Neuronal stem cell (in vitro differentiated cells): ENCODE results near the gene MROH2A.
"Not testable (repeated sequence)": the region's sequence is repeated elsewhere in the genome, so short reads cannot be mapped to it uniquely, and the experiment has no call there.

Source experiments
- DNase-seq: peaks from one replicate; pipeline ENCODE4 v3.0.0-alpha.2; 2013; ENCODE audit warnings: low spot score
- H2AFZ ChIP-seq: one replicate; pipeline ENCODE4 v1.6.1; 2013; ENCODE audit warnings: mild to moderate bottlenecking, low read length, inconsistent platforms
- H2AK5ac ChIP-seq: 2 replicates; pipeline ENCODE4 v1.6.1; 2013; ENCODE audit warnings: low read depth, mild to moderate bottlenecking, inconsistent platforms, low read length, moderate library complexity, mixed read lengths
- H2BK120ac ChIP-seq: 2 replicates; pipeline ENCODE4 v1.6.1; 2013; ENCODE audit warnings: low read depth, mild to moderate bottlenecking, inconsistent platforms, low read length, moderate library complexity, mixed read lengths
- H2BK12ac ChIP-seq: one replicate; pipeline ENCODE4 v1.6.1; 2013; ENCODE audit warnings: low read length, inconsistent platforms
- H2BK15ac ChIP-seq: 2 replicates; pipeline ENCODE4 v1.6.1; 2013; ENCODE audit warnings: mild to moderate bottlenecking, low read length, inconsistent platforms, mixed read lengths
- H2BK5ac ChIP-seq: one replicate; pipeline ENCODE4 v1.6.1; 2013; ENCODE audit warnings: inconsistent platforms, mild to moderate bottlenecking, low read length, moderate library complexity
- H3K14ac ChIP-seq: one replicate; pipeline ENCODE4 v1.6.1; 2013; ENCODE audit warnings: low read length, inconsistent platforms
- H3K18ac ChIP-seq: 2 replicates; pipeline ENCODE4 v1.6.1; 2013; ENCODE audit warnings: low read length, inconsistent platforms
- H3K23ac ChIP-seq: 2 replicates; pipeline ENCODE4 v1.6.1; 2013; ENCODE audit warnings: low read depth, mild to moderate bottlenecking, mixed read lengths, low read length, inconsistent platforms; ENCODE audit not compliant: poor library complexity
- H3K27ac ChIP-seq: replicated peaks from 3 replicates; pipeline ENCODE4 v1.5.1; 2013; ENCODE audit warnings: low read length, inconsistent platforms
- H3K27me3 ChIP-seq, 3 experiments: 2 replicates each; pipeline ENCODE4 v1.6.1; 2013; ENCODE audit warnings: low read length in 3 of 3, mild to moderate bottlenecking in 2 of 3, inconsistent platforms in 1 of 3, low read depth in 1 of 3, mixed read lengths in 1 of 3, moderate library complexity in 1 of 3; ENCODE audit not compliant: control insufficient read depth in 3 of 3, insufficient read depth in 3 of 3
- H3K36me3 ChIP-seq, 2 donors: replicated peaks in 1 of 2; 2 replicates each; pipeline ENCODE4 v1.6.1; 2013; ENCODE audit warnings: low read length in 2 of 2; ENCODE audit not compliant: control insufficient read depth in 2 of 2, insufficient read depth in 2 of 2
- H3K4ac ChIP-seq: 2 replicates; pipeline ENCODE4 v1.6.1; 2013; ENCODE audit warnings: inconsistent platforms, mild to moderate bottlenecking, low read length, moderate library complexity
- H3K4me1 ChIP-seq, 2 donors: 1 replicate in 1 of 2; 2 replicates in 1 of 2; pipeline ENCODE4 v1.6.1; 2013; ENCODE audit warnings: low read length in 2 of 2, low read depth in 1 of 2; ENCODE audit not compliant: control insufficient read depth in 2 of 2, insufficient read depth in 1 of 2
- H3K4me2 ChIP-seq: one replicate; pipeline ENCODE4 v1.6.1; 2013; ENCODE audit warnings: mild to moderate bottlenecking, low read length, inconsistent platforms; ENCODE audit not compliant: insufficient read depth, poor library complexity, severe bottlenecking
- H3K4me3 ChIP-seq, 2 donors: 2 replicates each; pipeline ENCODE4 v1.5.1; 2013; ENCODE audit warnings: low read length in 2 of 2, mild to moderate bottlenecking in 2 of 2, inconsistent platforms in 1 of 2, moderate library complexity in 1 of 2
- H3K79me1 ChIP-seq: one replicate; pipeline ENCODE4 v1.6.1; 2013; ENCODE audit warnings: low read depth, mild to moderate bottlenecking, inconsistent platforms, low read length, moderate library complexity
- H3K9ac ChIP-seq: one replicate; pipeline ENCODE4 v1.6.1; 2013; ENCODE audit warnings: mild to moderate bottlenecking, low read depth, low read length, inconsistent platforms; ENCODE audit not compliant: poor library complexity
- H3K9me3 ChIP-seq, 2 donors: replicated peaks in 1 of 2; 2 replicates each; pipeline versions ENCODE3 to v1.6.1; 2013; ENCODE audit warnings: low read length in 2 of 2, mild to moderate bottlenecking in 2 of 2, inconsistent platforms in 1 of 2, low read depth in 1 of 2, mixed read lengths in 1 of 2, moderate library complexity in 1 of 2; ENCODE audit not compliant: control insufficient read depth in 2 of 2, insufficient read depth in 1 of 2
- H4K8ac ChIP-seq: one replicate; pipeline ENCODE4 v1.6.1; 2013; ENCODE audit warnings: low read depth, mild to moderate bottlenecking, inconsistent platforms, low read length, moderate library complexity
- H4K91ac ChIP-seq: one replicate; pipeline ENCODE4 v1.6.1; 2013; ENCODE audit warnings: low read length, low read depth, mild to moderate bottlenecking, inconsistent platforms; ENCODE audit not compliant: poor library complexity
- WGBS, 2 donors: extraction: QIAGEN DNeasy Blood & Tissue Kit; methylation state at CpG; one replicate each; pipeline ENCODE4 v1.1.7; 2013; ENCODE audit warnings: missing lambda C conversion rate in 2 of 2, mixed read lengths in 1 of 2; ENCODE audit not compliant: insufficient read length in 2 of 2, insufficient replicate concordance in 1 of 2; ENCODE audit errors: extremely low coverage in 2 of 2; 5-methylcytosine and 5-hydroxymethylcytosine counted together

The MROH2A gene

GRCh38 chr2:233747283-233747544, 30.9 kb upstream of the MROH2A start:
- Histone ChIP-seq H3K36me3 (no peaks in the 10 kb centered on the region), H3K4me2 (no peak overlapping the region)

GRCh38 chr2:233750689-233751088, 27.4 kb upstream of the MROH2A start:
- H3K18ac ChIP-seq, H3K27ac ChIP-seq, H4K91ac ChIP-seq, H3K9ac ChIP-seq, H3K36me3 ChIP-seq, H4K8ac ChIP-seq, H2BK120ac ChIP-seq, H3K4ac ChIP-seq, H3K4me1 ChIP-seq, DNase-seq, H3K14ac ChIP-seq, H3K79me1 ChIP-seq, H2BK5ac ChIP-seq, H3K27me3 ChIP-seq, H3K4me3 ChIP-seq, H2BK15ac ChIP-seq, H2AFZ ChIP-seq, H3K23ac ChIP-seq, H2AK5ac ChIP-seq, H3K4me2 ChIP-seq, H2BK12ac ChIP-seq: not testable (repeated sequence)
- WGBS, 2 donors: no CpG with 5 or more reads among the region's 2 CpGs
- peaks cover 9 to 13% of the 10 kb centered on the region in 2 donors for H3K9me3 ChIP-seq

More at GRCh38 chr2:233747283-233747544, 30.9 kb upstream of the MROH2A start:
- Histone ChIP-seq H2BK15ac (no peak overlapping the region), H2AFZ (no peak overlapping the region), H3K9ac (no peak overlapping the region), H2BK120ac (no peak overlapping the region), H3K14ac (no peak overlapping the region), H3K27me3 (no peaks in the 10 kb centered on the region), H3K4me3 (no peak overlapping the region), H3K18ac (no peak overlapping the region), H2BK12ac (no peak overlapping the region), H3K4ac (no peak overlapping the region), H3K79me1 (no peaks in the 10 kb centered on the region), H3K9me3 (peaks cover 4 to 13% of the 10 kb centered on the region in 2 donors), H2BK5ac (no peak overlapping the region), H3K4me1 (no peaks in the 10 kb centered on the region), H3K23ac (no peak overlapping the region), H4K91ac (no peak overlapping the region), H3K27ac (no peak overlapping the region), H4K8ac (no peak overlapping the region), H2AK5ac (no peak overlapping the region)
- no CpG with 5 or more reads among the region's 6 CpGs for WGBS, 2 donors
- no peak for DNase-seq

- not testable (repeated sequence) for H2AFZ ChIP-seq, DNase-seq, H2BK5ac ChIP-seq, H3K14ac ChIP-seq, H3K4me2 ChIP-seq, H3K36me3 ChIP-seq, H2AK5ac ChIP-seq, H4K8ac ChIP-seq, H3K18ac ChIP-seq, H2BK15ac ChIP-seq, H3K79me1 ChIP-seq, H2BK12ac ChIP-seq, H3K4me1 ChIP-seq, H4K91ac ChIP-seq, H3K27ac ChIP-seq, H2BK120ac ChIP-seq, H3K23ac ChIP-seq, H3K4ac ChIP-seq, H3K27me3 ChIP-seq, H3K4me3 ChIP-seq, H3K9ac ChIP-seq
- no CpG with 5 or more reads among the region's 2 CpGs for WGBS, 2 donors
- H3K9me3 ChIP-seq: peaks cover 9 to 13% of the 10 kb centered on the region in 2 donors
Observed at GRCh38 chr2:233751212-233752009, 26.7 kb upstream of the MROH2A start.

GRCh38 chr2:233754872-233755611, 23.1 kb upstream of the MROH2A start:
- Histone ChIP-seq H3K27ac (no peak overlapping the region), H4K8ac (no peak overlapping the region), H2BK120ac (no peak overlapping the region), H3K23ac (peak overlapping the region; percentile 62), H3K4me1 (peaks cover 0 to 4% of the 10 kb centered on the region in 2 donors), H2BK15ac (no peak overlapping the region), H3K4me2 (no peak overlapping the region), H3K14ac (no peak overlapping the region), H2BK12ac (no peak overlapping the region), H4K91ac (no peak overlapping the region), H3K27me3 (no peaks in the 10 kb centered on the region), H2BK5ac (no peak overlapping the region), H2AFZ (no peak overlapping the region), H3K4ac (no peak overlapping the region), H3K79me1 (no peaks in the 10 kb centered on the region), H2AK5ac (no peak overlapping the region), H3K9me3 (peaks cover 9 to 13% of the 10 kb centered on the region in 2 donors), H3K4me3 (peak overlapping the region in 1 of 2 donors; percentile 60), H3K9ac (no peak overlapping the region), H3K18ac (no peak overlapping the region), H3K36me3 (no peaks in the 10 kb centered on the region)
- no peak for DNase-seq
- WGBS, 2 donors: no CpG with 5 or more reads among the region's 44 CpGs
